ENCODE results near the gene SOCS1. TPM values are rescaled to one million over a fixed set of nuclear protein-coding genes. Genes with fewer than 3 reads are reported as not detected.

The SOCS1 gene
- total and polyA plus RNA-seq, 9 of the 15 experiments (the other 6 are each of a cell fraction or from before 2014, with no cell fraction given) = 0.04 to 7.5 (median 2.3) TPM

- Histone ChIP-seq H3K27me3 (ENCODE audit: control insufficient read depth in 2 of 2, insufficient read depth in 2 of 2, low read length in 2 of 2) (no peaks in the 10 kb centered on the region), H3K4me3 (no peak overlapping the region), H3K9me1 (ENCODE audit: control insufficient read depth, insufficient read depth, low read length) (no peaks in the 10 kb centered on the region), H3K9me3 (replicated peaks; ENCODE audit: control insufficient read depth, insufficient read depth, low read depth, low read length) (no peaks in the 10 kb centered on the region), H3K27ac (ENCODE audit: extremely low read depth, low read depth, low read length) (0 out of 3 replicates have a peak overlapping the region, but pooled peaks have one; percentile 2), H4K20me1 (replicated peaks; ENCODE audit: control insufficient read depth, insufficient read depth, low read length) (no peaks in the 10 kb centered on the region; the same call in 1 of the 2 replicates), H3K4me2 (ENCODE audit: insufficient read depth, low read length) (peak overlapping the region; percentile 35), H3K36me3 (ENCODE audit: control insufficient read depth, insufficient read depth, low read length) (no peaks in the 10 kb centered on the region), H2AFZ (ENCODE audit: low read depth, low read length) (0 out of 2 replicates have a peak overlapping the region, but pooled peaks have one; percentile 46), H3K9ac (ENCODE audit: insufficient read depth in 1 of 2, low read depth in 2 of 2, low read length in 2 of 2) (peak overlapping the region; percentile 17 to 89; a peak in 3 of 4 replicates), H3K4me1 (replicated peaks in 1 of 2; ENCODE audit: control insufficient read depth in 2 of 2, insufficient read depth in 2 of 2, low read length in 2 of 2) (peaks cover 33 to 34% of the 10 kb centered on the region in 2 experiments), H3K79me2 (ENCODE audit: control insufficient read depth, insufficient read depth, low read length) (peaks cover 14% of the 10 kb centered on the region; the same call in 2 of the 3 replicates)
- in situ Hi-C loops (cut with MboI) = no loop called here
- DNase-seq (ENCODE audit: extremely low read depth in 1 of 4, low spot score in 3 of 4) (peak in 1 of 4 experiments; percentile 59), FAIRE-seq (no peak), ATAC-seq (no peak)
- ChIA-PET POLR2A (interaction anchor here (0.8 to 1.5 kb wide), 2 partner anchors 11 to 14 kb away, joined by 4 to 16 read pairs; partner anchors contain the start of gene SOCS1), CTCF (ENCODE audit: low intra/inter-chr PET ratio) (no interaction called here)
- intact Hi-C loops (cut with micrococcal nuclease) = no loop called here
- BruUV-seq (replicated peaks) = no TSS peak
- 49% methylated on average over 10 of the region's 10 CpGs for WGBS (ENCODE audit: insufficient coverage, low coverage, missing lambda C conversion rate)
- TF ChIP-seq ZNF695 (CRISPR knock-in tag; IDR thresholded peaks at IDR 0.05) (no peak), NR4A1 (CRISPR knock-in tag; IDR thresholded peaks at IDR 0.05) (no peak), NR4A1 (tag; IDR thresholded peaks at IDR 0.05) (no peak), ETV1 (tag; conservative IDR thresholded peaks at IDR 0.05; ENCODE audit: low read depth) (no peak), ARID1B (IDR thresholded peaks at IDR 0.05) (peak; percentile 19; the same call in 1 of the 2 replicates), ZNF780A (CRISPR knock-in tag; IDR thresholded peaks at IDR 0.05) (no peak), PKNOX1 (IDR thresholded peaks at IDR 0.05) (peak; percentile 80), ZC3H11A (IDR thresholded peaks at IDR 0.05; ENCODE audit: low read depth, low read length) (no peak), CBFA2T3 (IDR thresholded peaks at IDR 0.05) (0 out of 2 replicates have a peak, but pooled peaks have one; percentile 34), BRF2 (IDR thresholded peaks at IDR 0.05; ENCODE audit: borderline replicate concordance, insufficient read depth, insufficient read length) (no peak), TEAD2 (tag; IDR thresholded peaks at IDR 0.05) (no peak), ZNF134 (CRISPR knock-in tag; conservative IDR thresholded peaks at IDR 0.05) (no peak), CHAMP1 (IDR thresholded peaks at IDR 0.05) (no peak), EHMT2 (IDR thresholded peaks at IDR 0.05) (no peak), CBX2 (IDR thresholded peaks at IDR 0.05; ENCODE audit: insufficient read depth, low read length, poor library complexity, severe bottlenecking) (no peak), KLF16 (IDR thresholded peaks at IDR 0.05) (0 out of 2 replicates have a peak, but pooled peaks have one; percentile 5), ZFP36 (IDR thresholded peaks at IDR 0.05; ENCODE audit: low read depth, low read length, partially characterized antibody) (peak; percentile 35), STAT5A (IDR thresholded peaks at IDR 0.05; ENCODE audit: borderline replicate concordance, low read length) (0 out of 2 replicates have a peak, but pooled peaks have one; percentile 36), SMAD4 (CRISPR knock-in tag; conservative IDR thresholded peaks at IDR 0.05) (0 out of 2 replicates have a peak, but pooled peaks have one; percentile 40)
These were observed 15.1 kb downstream of the SOCS1 start for GRCh38 chr16:11240636-11241473.

Measured in K562 (cell line).